ENCODE results near the gene ZFAND2A.

GRCh38 chr7:1144269-1144771 is 15.7 kb downstream of the ZFAND2A start:
- no peak for TF ChIP-seq POLR2A (IDR thresholded peaks at IDR 0.05)
- TF ChIP-seq CTCF (IDR thresholded peaks at IDR 0.05): peak in 2 of 3 experiments; percentile 16 to 20
